ENCODE results near the gene CCDC188. TPM values are rescaled to one million over a fixed set of nuclear protein-coding genes. Genes with fewer than 3 reads are reported as not detected.

CCDC188 gene
- total and polyA plus RNA-seq, 2 of the 13 experiments (the other 11 are each of a cell fraction or from before 2014, with no cell fraction given) = not detected

DNA sequence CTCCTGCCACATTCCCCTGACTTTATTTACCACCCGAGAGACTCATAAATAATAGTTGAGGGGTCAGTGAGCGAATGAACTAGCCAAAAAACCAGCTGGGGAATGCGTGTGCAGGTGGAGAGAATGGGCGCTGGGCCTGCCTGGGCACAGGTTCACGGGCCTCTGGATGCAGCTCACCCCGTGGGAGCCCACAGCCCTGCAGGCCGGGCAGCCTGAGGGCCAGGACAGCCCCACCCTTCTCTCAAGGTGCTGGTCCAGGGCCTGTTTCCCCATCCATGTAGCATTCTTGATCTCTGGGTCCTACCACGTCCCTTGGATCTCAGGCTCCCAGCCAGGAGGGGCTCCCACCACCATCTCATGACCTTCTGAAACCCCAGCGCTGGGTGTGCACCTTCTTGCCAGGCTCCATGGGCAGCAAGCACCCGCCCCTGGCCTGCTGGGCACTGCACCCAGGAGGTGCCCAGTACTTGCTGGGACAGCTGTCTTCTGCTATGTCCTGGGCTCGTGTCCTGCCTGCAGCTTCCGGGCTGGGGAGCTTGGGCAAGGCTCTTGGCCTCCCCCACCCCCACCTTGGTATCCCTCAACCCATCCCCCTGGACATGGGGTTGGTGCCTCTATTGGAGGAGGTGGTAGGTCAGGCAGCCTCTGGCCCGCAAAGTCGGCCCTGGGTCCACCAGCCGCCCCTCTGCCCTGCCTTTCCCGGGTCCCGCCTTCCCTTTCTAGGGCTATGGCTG is 43.1 kb upstream of the CCDC188 start (continued):
- TF ChIP-seq, protein P1, sequence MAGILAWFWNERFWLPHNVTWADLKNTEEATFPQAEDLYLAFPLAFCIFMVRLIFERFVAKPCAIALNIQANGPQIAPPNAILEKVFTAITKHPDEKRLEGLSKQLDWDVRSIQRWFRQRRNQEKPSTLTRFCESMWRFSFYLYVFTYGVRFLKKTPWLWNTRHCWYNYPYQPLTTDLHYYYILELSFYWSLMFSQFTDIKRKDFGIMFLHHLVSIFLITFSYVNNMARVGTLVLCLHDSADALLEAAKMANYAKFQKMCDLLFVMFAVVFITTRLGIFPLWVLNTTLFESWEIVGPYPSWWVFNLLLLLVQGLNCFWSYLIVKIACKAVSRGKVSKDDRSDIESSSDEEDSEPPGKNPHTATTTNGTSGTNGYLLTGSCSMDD (CRISPR knock-in tag; IDR thresholded peaks at IDR 0.05) = no peak
- TF ChIP-seq MED1 (CRISPR knock-in tag; IDR thresholded peaks at IDR 0.05) (no peak), RNF2 (conservative IDR thresholded peaks at IDR 0.05; ENCODE audit: low read depth) (no peak), ZNF7 (CRISPR knock-in tag; IDR thresholded peaks at IDR 0.05) (no peak), ZNF749 (CRISPR knock-in tag; IDR thresholded peaks at IDR 0.05; ENCODE audit: borderline replicate concordance) (no peak), HES4 (CRISPR knock-in tag; IDR thresholded peaks at IDR 0.05; ENCODE audit: borderline replicate concordance) (no peak), BRCA1 (CRISPR knock-in tag; IDR thresholded peaks at IDR 0.05) (no peak), GATAD1 (CRISPR knock-in tag; IDR thresholded peaks at IDR 0.05) (no peak), ETV5 (CRISPR knock-in tag; IDR thresholded peaks at IDR 0.05; ENCODE audit: borderline replicate concordance) (no peak), ZNF780A (CRISPR knock-in tag; IDR thresholded peaks at IDR 0.05) (no peak), TCF7L2 (IDR thresholded peaks at IDR 0.05; ENCODE audit: low read depth, low read length) (no peak)
- TF ChIP-seq, protein P2, sequence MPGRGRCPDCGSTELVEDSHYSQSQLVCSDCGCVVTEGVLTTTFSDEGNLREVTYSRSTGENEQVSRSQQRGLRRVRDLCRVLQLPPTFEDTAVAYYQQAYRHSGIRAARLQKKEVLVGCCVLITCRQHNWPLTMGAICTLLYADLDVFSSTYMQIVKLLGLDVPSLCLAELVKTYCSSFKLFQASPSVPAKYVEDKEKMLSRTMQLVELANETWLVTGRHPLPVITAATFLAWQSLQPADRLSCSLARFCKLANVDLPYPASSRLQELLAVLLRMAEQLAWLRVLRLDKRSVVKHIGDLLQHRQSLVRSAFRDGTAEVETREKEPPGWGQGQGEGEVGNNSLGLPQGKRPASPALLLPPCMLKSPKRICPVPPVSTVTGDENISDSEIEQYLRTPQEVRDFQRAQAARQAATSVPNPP (CRISPR knock-in tag; IDR thresholded peaks at IDR 0.05) = no peak
- TF ChIP-seq, protein P3, sequence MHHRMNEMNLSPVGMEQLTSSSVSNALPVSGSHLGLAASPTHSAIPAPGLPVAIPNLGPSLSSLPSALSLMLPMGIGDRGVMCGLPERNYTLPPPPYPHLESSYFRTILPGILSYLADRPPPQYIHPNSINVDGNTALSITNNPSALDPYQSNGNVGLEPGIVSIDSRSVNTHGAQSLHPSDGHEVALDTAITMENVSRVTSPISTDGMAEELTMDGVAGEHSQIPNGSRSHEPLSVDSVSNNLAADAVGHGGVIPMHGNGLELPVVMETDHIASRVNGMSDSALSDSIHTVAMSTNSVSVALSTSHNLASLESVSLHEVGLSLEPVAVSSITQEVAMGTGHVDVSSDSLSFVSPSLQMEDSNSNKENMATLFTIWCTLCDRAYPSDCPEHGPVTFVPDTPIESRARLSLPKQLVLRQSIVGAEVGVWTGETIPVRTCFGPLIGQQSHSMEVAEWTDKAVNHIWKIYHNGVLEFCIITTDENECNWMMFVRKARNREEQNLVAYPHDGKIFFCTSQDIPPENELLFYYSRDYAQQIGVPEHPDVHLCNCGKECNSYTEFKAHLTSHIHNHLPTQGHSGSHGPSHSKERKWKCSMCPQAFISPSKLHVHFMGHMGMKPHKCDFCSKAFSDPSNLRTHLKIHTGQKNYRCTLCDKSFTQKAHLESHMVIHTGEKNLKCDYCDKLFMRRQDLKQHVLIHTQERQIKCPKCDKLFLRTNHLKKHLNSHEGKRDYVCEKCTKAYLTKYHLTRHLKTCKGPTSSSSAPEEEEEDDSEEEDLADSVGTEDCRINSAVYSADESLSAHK (CRISPR knock-in tag; IDR thresholded peaks at IDR 0.05; ENCODE audit: borderline replicate concordance) = no peak
